ENCODE measurements around the gene TMEM244. TPM values are rescaled to one million over a fixed set of nuclear protein-coding genes. Genes with fewer than 3 reads are reported as not detected.

Gene TMEM244
- total and polyA plus RNA-seq, 9 of the 15 experiments (the other 6 are each of a cell fraction or from before 2014, with no cell fraction given): not detected

DNA sequence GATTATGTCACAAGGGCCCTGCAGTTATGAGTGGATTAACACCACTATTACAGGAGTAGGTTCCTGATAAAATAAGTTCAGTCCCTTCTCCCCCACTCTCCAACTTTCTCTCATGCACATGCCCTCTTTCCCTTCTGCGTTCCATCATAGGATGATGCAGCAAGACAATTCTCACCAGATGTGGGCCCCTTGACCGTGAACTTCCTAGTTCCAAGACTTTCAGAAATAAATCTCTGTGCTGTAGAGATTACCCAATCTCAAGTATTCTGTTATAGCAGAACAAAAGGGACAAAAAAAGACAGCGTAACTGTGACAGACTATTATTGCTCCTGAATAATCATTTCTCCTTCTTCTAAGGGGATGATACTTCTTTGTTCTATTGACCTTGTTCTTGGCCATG, 33.8 kb upstream of the TMEM244 start:
- no TSS peak for BruUV-seq (replicated peaks)
- 24% methylated on average over 3 of the region's 3 CpGs for WGBS (ENCODE audit: insufficient coverage, low coverage, missing lambda C conversion rate)
- H2AFZ ChIP-seq (ENCODE audit: low read depth, low read length): no peak overlapping the region; the same call in 1 of the 2 replicates
- DNase-seq (ENCODE audit: extremely low read depth in 1 of 4, low spot score in 3 of 4) (no peak), ATAC-seq (no peak), FAIRE-seq (no peak)
- H3K4me1 ChIP-seq (replicated peaks in 1 of 2; ENCODE audit: control insufficient read depth in 2 of 2, insufficient read depth in 2 of 2, low read length in 2 of 2): peaks cover 0 to 4% of the 10 kb centered on the region in 2 experiments; a peak in 1 of 5 replicates
- CTCF ChIA-PET (ENCODE audit: low intra/inter-chr PET ratio): interaction anchor here (2.7 kb wide), 1 partner anchor 126 kb away, joined by 10 read pairs; no protein-coding TSS in a partner anchor
- no peaks in the 10 kb centered on the region for H3K36me3 ChIP-seq (ENCODE audit: control insufficient read depth, insufficient read depth, low read length)
- H3K9me1 ChIP-seq (ENCODE audit: control insufficient read depth, insufficient read depth, low read length): no peaks in the 10 kb centered on the region
- no peak overlapping the region for H3K4me3 ChIP-seq
- in situ Hi-C loops (cut with MboI): no loop called here
- no peaks in the 10 kb centered on the region for H3K79me2 ChIP-seq (ENCODE audit: control insufficient read depth, insufficient read depth, low read length)
- H3K27me3 ChIP-seq (ENCODE audit: control insufficient read depth in 2 of 2, insufficient read depth in 2 of 2, low read length in 2 of 2): no peaks in the 10 kb centered on the region; a peak in 1 of 5 replicates
- no peaks in the 10 kb centered on the region for H3K9me3 ChIP-seq (replicated peaks; ENCODE audit: control insufficient read depth, insufficient read depth, low read depth, low read length)
- intact Hi-C loops (cut with micrococcal nuclease): no loop called here
- H4K20me1 ChIP-seq (replicated peaks; ENCODE audit: control insufficient read depth, insufficient read depth, low read length): no peaks in the 10 kb centered on the region
- TF ChIP-seq ZNF644 (tag; IDR thresholded peaks at IDR 0.05; ENCODE audit: low read depth) (no peak), CBX5 (IDR thresholded peaks at IDR 0.05; ENCODE audit: borderline replicate concordance, low read depth) (no peak), PTTG1 (tag; IDR thresholded peaks at IDR 0.05; ENCODE audit: low read depth) (no peak), ZNF316 (IDR thresholded peaks at IDR 0.05) (no peak), CHD1 (IDR thresholded peaks at IDR 0.05; ENCODE audit: low read length) (no peak), TEAD4 (IDR thresholded peaks at IDR 0.05; ENCODE audit: low read length) (no peak), TEAD4 (CRISPR knock-in tag; IDR thresholded peaks at IDR 0.05; ENCODE audit: borderline replicate concordance) (no peak), HNRNPLL (IDR thresholded peaks at IDR 0.05; ENCODE audit: low read depth, low read length, poor library complexity, severe bottlenecking) (no peak), ZNF384 (IDR thresholded peaks at IDR 0.05; ENCODE audit: low read depth, low read length) (no peak)
- TF ChIP-seq, protein P1, sequence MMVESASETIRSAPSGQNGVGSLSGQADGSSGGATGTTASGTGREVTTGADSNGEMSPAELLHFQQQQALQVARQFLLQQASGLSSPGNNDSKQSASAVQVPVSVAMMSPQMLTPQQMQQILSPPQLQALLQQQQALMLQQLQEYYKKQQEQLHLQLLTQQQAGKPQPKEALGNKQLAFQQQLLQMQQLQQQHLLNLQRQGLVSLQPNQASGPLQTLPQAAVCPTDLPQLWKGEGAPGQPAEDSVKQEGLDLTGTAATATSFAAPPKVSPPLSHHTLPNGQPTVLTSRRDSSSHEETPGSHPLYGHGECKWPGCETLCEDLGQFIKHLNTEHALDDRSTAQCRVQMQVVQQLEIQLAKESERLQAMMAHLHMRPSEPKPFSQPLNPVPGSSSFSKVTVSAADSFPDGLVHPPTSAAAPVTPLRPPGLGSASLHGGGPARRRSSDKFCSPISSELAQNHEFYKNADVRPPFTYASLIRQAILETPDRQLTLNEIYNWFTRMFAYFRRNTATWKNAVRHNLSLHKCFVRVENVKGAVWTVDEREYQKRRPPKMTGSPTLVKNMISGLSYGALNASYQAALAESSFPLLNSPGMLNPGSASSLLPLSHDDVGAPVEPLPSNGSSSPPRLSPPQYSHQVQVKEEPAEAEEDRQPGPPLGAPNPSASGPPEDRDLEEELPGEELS (CRISPR knock-in tag; IDR thresholded peaks at IDR 0.05; ENCODE audit: borderline replicate concordance): no peak
- TF ChIP-seq, protein P2, sequence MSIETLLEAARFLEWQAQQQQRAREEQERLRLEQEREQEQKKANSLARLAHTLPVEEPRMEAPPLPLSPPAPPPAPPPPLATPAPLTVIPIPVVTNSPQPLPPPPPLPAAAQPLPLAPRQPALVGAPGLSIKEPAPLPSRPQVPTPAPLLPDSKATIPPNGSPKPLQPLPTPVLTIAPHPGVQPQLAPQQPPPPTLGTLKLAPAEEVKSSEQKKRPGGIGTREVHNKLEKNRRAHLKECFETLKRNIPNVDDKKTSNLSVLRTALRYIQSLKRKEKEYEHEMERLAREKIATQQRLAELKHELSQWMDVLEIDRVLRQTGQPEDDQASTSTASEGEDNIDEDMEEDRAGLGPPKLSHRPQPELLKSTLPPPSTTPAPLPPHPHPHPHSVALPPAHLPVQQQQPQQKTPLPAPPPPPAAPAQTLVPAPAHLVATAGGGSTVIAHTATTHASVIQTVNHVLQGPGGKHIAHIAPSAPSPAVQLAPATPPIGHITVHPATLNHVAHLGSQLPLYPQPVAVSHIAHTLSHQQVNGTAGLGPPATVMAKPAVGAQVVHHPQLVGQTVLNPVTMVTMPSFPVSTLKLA (conservative IDR thresholded peaks at IDR 0.05): no peak
- TF ChIP-seq, protein P3, sequence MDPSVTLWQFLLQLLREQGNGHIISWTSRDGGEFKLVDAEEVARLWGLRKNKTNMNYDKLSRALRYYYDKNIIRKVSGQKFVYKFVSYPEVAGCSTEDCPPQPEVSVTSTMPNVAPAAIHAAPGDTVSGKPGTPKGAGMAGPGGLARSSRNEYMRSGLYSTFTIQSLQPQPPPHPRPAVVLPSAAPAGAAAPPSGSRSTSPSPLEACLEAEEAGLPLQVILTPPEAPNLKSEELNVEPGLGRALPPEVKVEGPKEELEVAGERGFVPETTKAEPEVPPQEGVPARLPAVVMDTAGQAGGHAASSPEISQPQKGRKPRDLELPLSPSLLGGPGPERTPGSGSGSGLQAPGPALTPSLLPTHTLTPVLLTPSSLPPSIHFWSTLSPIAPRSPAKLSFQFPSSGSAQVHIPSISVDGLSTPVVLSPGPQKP (CRISPR knock-in tag; IDR thresholded peaks at IDR 0.05): no peak
- H3K4me2 ChIP-seq (ENCODE audit: insufficient read depth, low read length): no peak overlapping the region
- no peak overlapping the region for H3K9ac ChIP-seq (ENCODE audit: insufficient read depth in 1 of 2, low read depth in 2 of 2, low read length in 2 of 2)
- no peak overlapping the region for H3K27ac ChIP-seq (ENCODE audit: extremely low read depth, low read depth, low read length)
- POLR2A ChIA-PET: interaction anchor here (0.7 kb wide), 1 partner anchor 98 kb away, joined by 3 read pairs; no protein-coding TSS in a partner anchor

Data from K562 (cell line).